Smooth muscle cell (in vitro differentiated cells): ENCODE data around the gene GLT8D2. TPM values are rescaled to one million over a fixed set of nuclear protein-coding genes. Genes with fewer than 3 reads are reported as not detected.

Source experiments
- DNase-seq: peaks from one replicate; lab custom pipeline; 2025; ENCODE audit not compliant: unreplicated experiment; lab: John Stamatoyannopoulos, UW
- H2AFZ ChIP-seq: fragments of 200-600 bp; sonication (generic); 2 replicates; pipeline ENCODE4 v1.6.0; 2016; ENCODE audit warnings: antibody characterized with exemption, low read depth, mild to moderate bottlenecking
- H3F3A ChIP-seq: fragments of 200-600 bp; sonication (generic); 2 replicates; pipeline ENCODE4 v1.6.0; 2017; ENCODE audit warnings: antibody characterized with exemption, low read depth
- H3K27ac ChIP-seq: fragments of 200-600 bp; sonication (generic); 2 replicates; pipeline ENCODE4 v1.5.1; 2016; ENCODE audit warnings: low read depth, mild to moderate bottlenecking
- H3K27me3 ChIP-seq: fragments of 200-600 bp; sonication (generic); 2 replicates; pipeline ENCODE4 v1.6.1; 2016; ENCODE audit warnings: low read depth, mild to moderate bottlenecking
- H3K36me3 ChIP-seq: fragments of 200-600 bp; sonication (generic); 2 replicates; pipeline ENCODE4 v1.5.1; 2016; ENCODE audit warnings: low read depth
- H3K4me1 ChIP-seq: fragments of 200-600 bp; sonication (generic); 2 replicates; pipeline ENCODE4 v1.5.1; 2016; ENCODE audit warnings: low read depth
- H3K4me2 ChIP-seq: fragments of 200-600 bp; sonication (generic); 2 replicates; pipeline ENCODE4 v1.6.0; 2016; ENCODE audit warnings: mild to moderate bottlenecking
- H3K4me3 ChIP-seq: fragments of 200-600 bp; sonication (generic); 2 replicates; pipeline ENCODE4 v1.5.1; 2016; ENCODE audit warnings: mild to moderate bottlenecking
- H3K79me2 ChIP-seq: fragments of 200-600 bp; sonication (generic); 2 replicates; pipeline ENCODE4 v1.6.0; 2016; ENCODE audit warnings: low read depth, mild to moderate bottlenecking
- H3K9ac ChIP-seq: fragments of 200-600 bp; sonication (generic); 2 replicates; pipeline ENCODE4 v1.6.0; 2016; ENCODE audit warnings: low read depth
- H3K9me3 ChIP-seq: fragments of 200-600 bp; sonication (generic); replicated peaks from 2 replicates; pipeline ENCODE4 v1.5.1; 2016; ENCODE audit warnings: low read depth
- H4K20me1 ChIP-seq: fragments of 200-600 bp; sonication (generic); 2 replicates; pipeline ENCODE4 v1.6.0; 2016; ENCODE audit warnings: low read depth
- CTCF ChIP-seq: fragments of 200-600 bp; sonication (generic); IDR thresholded peaks from 2 replicates; pipeline ENCODE4 v1.5.1; 2017; ENCODE audit warnings: borderline replicate concordance, mild to moderate bottlenecking, antibody characterized with exemption; ENCODE audit not compliant: insufficient read depth, poor library complexity, severe bottlenecking
- WGBS: methylation state at CpG from one replicate; pipeline ENCODE4 v1.1.7; 2016; ENCODE audit warnings: low lambda C conversion rate; 5-methylcytosine and 5-hydroxymethylcytosine counted together
- polyA plus RNA-seq: library from polyadenylated mRNA; unstranded; fragments of >200 nt; fragmentation: Nextera tagmentation; extraction: Ambion mirVana; gene quantifications from 2 replicates; pipeline ENCODE4 v1.2.1, GENCODE V29; 2016
- total RNA-seq: library from RNA; depleted of rRNA; stranded (reverse); fragments of >200 nt; gene quantifications from 2 replicates; pipeline ENCODE4 v1.2.3, GENCODE V29; 2014

Gene GLT8D2
- total and polyA plus RNA-seq, 2 experiments from 2014 or later: 43.0 to 47.7 TPM

GRCh38 chr12:104060791-104061190 is 10.8 kb upstream of the GLT8D2 start:
- H2AFZ ChIP-seq: no peak overlapping the region
- peaks cover 4% of the 10 kb centered on the region for H4K20me1 ChIP-seq
- no peak overlapping the region for H3K27ac ChIP-seq
- peaks cover 9% of the 10 kb centered on the region for H3K79me2 ChIP-seq
- no peak overlapping the region for H3K4me2 ChIP-seq
- DNase-seq: no peak
- H3K4me3 ChIP-seq: no peak overlapping the region
- H3K4me1 ChIP-seq: no peaks in the 10 kb centered on the region
- peaks cover 13% of the 10 kb centered on the region for H3F3A ChIP-seq
- H3K9me3 ChIP-seq: no peaks in the 10 kb centered on the region
- no peak overlapping the region for H3K9ac ChIP-seq
- peaks cover 7% of the 10 kb centered on the region for H3K27me3 ChIP-seq
- no peaks in the 10 kb centered on the region for H3K36me3 ChIP-seq
- 60% methylated on average over 2 of the region's 2 CpGs for WGBS
- TF ChIP-seq CTCF: no peak

- Histone ChIP-seq H3K36me3 (no peaks in the 10 kb centered on the region), H3K4me2 (no peak overlapping the region), H3K27me3 (peaks cover 12% of the 10 kb centered on the region), H3K9ac (no peak overlapping the region), H2AFZ (no peak overlapping the region), H4K20me1 (no peaks in the 10 kb centered on the region), H3K9me3 (no peaks in the 10 kb centered on the region), H3F3A (peaks cover 13% of the 10 kb centered on the region), H3K79me2 (peaks cover under 1% of the 10 kb centered on the region), H3K27ac (no peak overlapping the region), H3K4me1 (no peaks in the 10 kb centered on the region), H3K4me3 (no peak overlapping the region)
- WGBS: 82% methylated on average over 2 of the region's 2 CpGs
- DNase-seq: no peak
- TF ChIP-seq CTCF: no peak
Measured at GRCh38 chr12:104059963-104060362, 10.0 kb upstream of the GLT8D2 start.

GRCh38 chr12:104058802-104059201 is 8.8 kb upstream of the GLT8D2 start:
- Histone ChIP-seq H3K4me1 (no peaks in the 10 kb centered on the region), H3F3A (peaks cover 10% of the 10 kb centered on the region), H3K4me2 (no peak overlapping the region), H3K79me2 (no peaks in the 10 kb centered on the region), H3K36me3 (no peaks in the 10 kb centered on the region), H3K9me3 (no peaks in the 10 kb centered on the region), H3K9ac (no peak overlapping the region), H2AFZ (no peak overlapping the region), H4K20me1 (no peaks in the 10 kb centered on the region), H3K4me3 (no peak overlapping the region), H3K27ac (no peak overlapping the region), H3K27me3 (peaks cover 14% of the 10 kb centered on the region)
- no peak for TF ChIP-seq CTCF
- DNase-seq: no peak
- WGBS: 72% methylated on average over 4 of the region's 4 CpGs

GRCh38 chr12:104057771-104058197 is 7.8 kb upstream of the GLT8D2 start:
- Histone ChIP-seq H3K79me2 (no peaks in the 10 kb centered on the region), H3K27ac (no peak overlapping the region), H3K4me1 (no peaks in the 10 kb centered on the region), H3K9me3 (no peaks in the 10 kb centered on the region), H3F3A (no peaks in the 10 kb centered on the region), H3K4me3 (no peak overlapping the region), H3K27me3 (peaks cover 14% of the 10 kb centered on the region), H3K9ac (no peak overlapping the region), H3K36me3 (no peaks in the 10 kb centered on the region), H3K4me2 (no peak overlapping the region), H4K20me1 (no peaks in the 10 kb centered on the region), H2AFZ (no peak overlapping the region)
- peak; percentile 51 for TF ChIP-seq CTCF
- DNase-seq: no peak
- 0% methylated on average over 1 of the region's 1 CpG for WGBS
